ENCODE results near the gene CACNB4.

The CACNB4 gene

GRCh38 chr2:151828143-151828889 lies 270.5 kb downstream of the CACNB4 start, which contains the start of gene ARL5A:
Gene ARL5A, minus strand, starts transcription at chr2:151828421. Its CDS starts 245 bp downstream, at chr2:151828176.
- no peaks in the 10 kb centered on the region for H3K36me3 ChIP-seq
- H3K27ac ChIP-seq = peak within 1 kb of the TSS; percentile 76
- TF ChIP-seq, protein P1, sequence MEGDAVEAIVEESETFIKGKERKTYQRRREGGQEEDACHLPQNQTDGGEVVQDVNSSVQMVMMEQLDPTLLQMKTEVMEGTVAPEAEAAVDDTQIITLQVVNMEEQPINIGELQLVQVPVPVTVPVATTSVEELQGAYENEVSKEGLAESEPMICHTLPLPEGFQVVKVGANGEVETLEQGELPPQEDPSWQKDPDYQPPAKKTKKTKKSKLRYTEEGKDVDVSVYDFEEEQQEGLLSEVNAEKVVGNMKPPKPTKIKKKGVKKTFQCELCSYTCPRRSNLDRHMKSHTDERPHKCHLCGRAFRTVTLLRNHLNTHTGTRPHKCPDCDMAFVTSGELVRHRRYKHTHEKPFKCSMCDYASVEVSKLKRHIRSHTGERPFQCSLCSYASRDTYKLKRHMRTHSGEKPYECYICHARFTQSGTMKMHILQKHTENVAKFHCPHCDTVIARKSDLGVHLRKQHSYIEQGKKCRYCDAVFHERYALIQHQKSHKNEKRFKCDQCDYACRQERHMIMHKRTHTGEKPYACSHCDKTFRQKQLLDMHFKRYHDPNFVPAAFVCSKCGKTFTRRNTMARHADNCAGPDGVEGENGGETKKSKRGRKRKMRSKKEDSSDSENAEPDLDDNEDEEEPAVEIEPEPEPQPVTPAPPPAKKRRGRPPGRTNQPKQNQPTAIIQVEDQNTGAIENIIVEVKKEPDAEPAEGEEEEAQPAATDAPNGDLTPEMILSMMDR (IDR thresholded peaks at IDR 0.05) = no peak
- H3K4me3 ChIP-seq (ENCODE audit: low read depth in 1 of 2, low read length in 1 of 2) = peak within 1 kb of the TSS; percentile 86 to 92
- peaks cover 21 to 22% of the 10 kb centered on the region in 2 experiments for H3K4me1 ChIP-seq (ENCODE audit: control insufficient read depth in 1 of 2, insufficient read depth in 1 of 2, low read depth in 1 of 2, low read length in 1 of 2)
- H3K27me3 ChIP-seq = no peaks in the 10 kb centered on the region
- H3K9me3 ChIP-seq = no peaks in the 10 kb centered on the region

GRCh38 chr2:151827564-151828142 lies 271.2 kb downstream of the CACNB4 start:
- Histone ChIP-seq H3K4me1 (ENCODE audit: control insufficient read depth in 1 of 2, insufficient read depth in 1 of 2, low read depth in 1 of 2, low read length in 1 of 2) (peaks cover 21 to 22% of the 10 kb centered on the region in 2 experiments), H3K27ac (peak overlapping the region; percentile 76), H3K9me3 (no peaks in the 10 kb centered on the region), H3K27me3 (no peaks in the 10 kb centered on the region), H3K36me3 (no peaks in the 10 kb centered on the region), H3K4me3 (ENCODE audit: low read depth in 1 of 2, low read length in 1 of 2) (peak overlapping the region; percentile 86 to 92)
- TF ChIP-seq, protein P1 (IDR thresholded peaks at IDR 0.05) = no peak

- Histone ChIP-seq H3K36me3 (no peaks in the 10 kb centered on the region), H3K27ac (peak overlapping the region; percentile 76), H3K9me3 (no peaks in the 10 kb centered on the region), H3K4me3 (ENCODE audit: low read depth in 1 of 2, low read length in 1 of 2) (peak overlapping the region; percentile 86 to 92), H3K27me3 (no peaks in the 10 kb centered on the region), H3K4me1 (ENCODE audit: control insufficient read depth in 1 of 2, insufficient read depth in 1 of 2, low read depth in 1 of 2, low read length in 1 of 2) (peaks cover 21 to 22% of the 10 kb centered on the region in 2 experiments)
- TF ChIP-seq, protein P1 (IDR thresholded peaks at IDR 0.05) = no peak
Observed at GRCh38 chr2:151826737-151827157, 272.1 kb downstream of the CACNB4 start.

DNA sequence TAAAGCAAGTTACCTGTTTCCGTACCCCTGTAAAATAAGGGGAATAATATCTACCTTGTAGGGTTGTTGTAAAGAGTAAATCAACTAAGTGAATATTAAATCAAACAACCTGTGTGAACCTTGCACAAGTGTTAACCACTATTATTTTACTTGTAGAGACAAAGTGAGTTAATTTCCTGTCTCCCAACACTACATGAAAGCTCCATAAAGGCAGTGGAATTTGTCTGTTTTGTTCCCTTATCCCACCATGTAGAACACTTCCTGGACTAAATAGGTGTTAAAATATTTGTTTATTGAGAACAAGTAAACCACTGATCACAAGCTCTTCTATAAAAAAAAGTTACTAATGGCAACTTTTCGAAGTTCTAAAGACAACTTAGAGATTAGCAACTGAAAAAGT lies 274.0 kb downstream of the CACNB4 start:
- H3K4me1 ChIP-seq (ENCODE audit: control insufficient read depth in 1 of 2, insufficient read depth in 1 of 2, low read depth in 1 of 2, low read length in 1 of 2) = peaks cover 21 to 22% of the 10 kb centered on the region in 2 experiments
- no peak overlapping the region for H3K4me3 ChIP-seq (ENCODE audit: low read depth in 1 of 2, low read length in 1 of 2)
- no peaks in the 10 kb centered on the region for H3K36me3 ChIP-seq
- H3K27ac ChIP-seq = no peak overlapping the region
- H3K9me3 ChIP-seq = no peaks in the 10 kb centered on the region
- no peaks in the 10 kb centered on the region for H3K27me3 ChIP-seq
- TF ChIP-seq, protein P1 (IDR thresholded peaks at IDR 0.05) = no peak

GRCh38 chr2:151823651-151824050 lies 275.2 kb downstream of the CACNB4 start:
- Histone ChIP-seq H3K27ac (no peak overlapping the region), H3K4me1 (ENCODE audit: control insufficient read depth in 1 of 2, insufficient read depth in 1 of 2, low read depth in 1 of 2, low read length in 1 of 2) (peaks cover 17% of the 10 kb centered on the region in 2 experiments), H3K4me3 (ENCODE audit: low read depth in 1 of 2, low read length in 1 of 2) (no peak overlapping the region), H3K27me3 (no peaks in the 10 kb centered on the region), H3K9me3 (no peaks in the 10 kb centered on the region), H3K36me3 (no peaks in the 10 kb centered on the region)
- TF ChIP-seq, protein P1 (IDR thresholded peaks at IDR 0.05) = no peak

Data from neutrophil (primary cell).